ENCODE results near the gene SNX21. TPM values are rescaled to one million over a fixed set of nuclear protein-coding genes. Genes with fewer than 3 reads are reported as not detected.
A peak's percentile ranks its signal among the peaks of the same experiment; 100 is the strongest.

Gene SNX21
- total RNA-seq, 1 experiment from 2014 or later = 11.9 TPM

DNA sequence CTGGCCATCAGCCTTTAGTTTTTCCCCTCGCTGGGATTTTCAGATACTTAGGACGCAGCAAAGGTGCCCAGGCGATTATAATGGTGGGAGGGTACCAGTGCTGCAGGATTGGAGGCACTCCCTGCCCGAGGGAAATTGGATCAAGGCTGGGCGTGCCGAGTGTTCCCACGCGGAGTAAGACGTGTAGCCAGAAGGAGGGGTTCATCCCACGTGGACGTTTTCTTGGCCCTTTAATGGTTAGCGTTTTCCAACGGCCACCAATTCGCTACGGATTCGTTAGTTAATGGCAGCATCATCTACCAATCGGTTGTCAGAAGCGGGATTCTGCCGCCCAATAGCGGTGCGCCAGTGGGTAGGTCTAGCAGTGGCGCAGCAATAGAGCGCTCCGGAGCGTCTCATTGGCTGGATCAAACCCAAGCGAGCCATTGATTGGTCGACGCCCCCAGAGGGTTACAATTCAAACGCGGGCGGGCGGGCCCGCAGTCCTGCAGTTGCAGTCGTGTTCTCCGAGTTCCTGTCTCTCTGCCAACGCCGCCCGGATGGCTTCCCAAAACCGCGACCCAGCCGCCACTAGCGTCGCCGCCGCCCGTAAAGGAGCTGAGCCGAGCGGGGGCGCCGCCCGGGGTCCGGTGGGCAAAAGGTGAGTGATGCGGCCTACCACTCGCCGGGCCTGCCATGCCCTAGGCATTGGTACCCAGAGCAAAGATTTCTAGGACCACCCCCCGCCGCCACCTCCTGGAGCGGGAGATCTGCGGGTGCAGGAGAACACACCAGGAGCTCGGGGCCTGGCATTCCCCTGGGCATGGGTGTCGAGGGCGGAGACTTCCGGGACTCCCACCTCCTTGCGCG is 21.2 kb upstream of the SNX21 start, which contains the start of gene UBE2C:
UBE2C (plus strand) TSS at position 488 of the 849 bp plus-strand sequence; CDS start at position 540, 52 bp downstream.
- Histone ChIP-seq H4K20me1 (ENCODE audit: insufficient read depth) (no peaks in the 10 kb centered on the region), H2AFZ (ENCODE audit: low read depth, low read length, poor library complexity, severe bottlenecking) (no peak within 1 kb of the TSS), H3K9me3 (ENCODE audit: control insufficient read depth in 1 of 2, insufficient read depth in 1 of 2, low read depth in 1 of 2, low read length in 2 of 2) (no peaks in the 10 kb centered on the region), H3K27ac (ENCODE audit: low read depth, low read length) (peak within 1 kb of the TSS; percentile 93), H3K4me1 (ENCODE audit: control insufficient read depth in 1 of 2, insufficient read depth in 2 of 2, low read length in 2 of 2) (peaks cover 21 to 31% of the 10 kb centered on the region in 2 experiments; a peak in 3 of 4 replicates), H3K36me3 (ENCODE audit: control insufficient read depth in 1 of 2, insufficient read depth in 2 of 2, low read length in 2 of 2) (peaks cover 44 to 63% of the 10 kb centered on the region in 2 experiments), H3K79me2 (ENCODE audit: insufficient read depth, low read length) (peaks cover 34% of the 10 kb centered on the region), H3K9ac (ENCODE audit: low read length) (peak within 1 kb of the TSS; percentile 91), H3K4me2 (ENCODE audit: low read length) (peak within 1 kb of the TSS; percentile 86), H3K4me3 (replicated peaks in 1 of 2; ENCODE audit: low read depth in 1 of 2, low read length in 2 of 2) (peak within 1 kb of the TSS; percentile 85 to 100), H3K27me3 (ENCODE audit: insufficient read depth, low read length) (no peaks in the 10 kb centered on the region), H3K9me2 (ENCODE audit: insufficient read depth) (no peaks in the 10 kb centered on the region)
- peak; percentile 97 for ATAC-seq
- intact Hi-C loops (cut with micrococcal nuclease) = loop anchor here (5.0 kb wide), 1 partner anchor 160 kb away; the partner anchor contains the start of gene ZNF335
- TF ChIP-seq, protein P1, sequence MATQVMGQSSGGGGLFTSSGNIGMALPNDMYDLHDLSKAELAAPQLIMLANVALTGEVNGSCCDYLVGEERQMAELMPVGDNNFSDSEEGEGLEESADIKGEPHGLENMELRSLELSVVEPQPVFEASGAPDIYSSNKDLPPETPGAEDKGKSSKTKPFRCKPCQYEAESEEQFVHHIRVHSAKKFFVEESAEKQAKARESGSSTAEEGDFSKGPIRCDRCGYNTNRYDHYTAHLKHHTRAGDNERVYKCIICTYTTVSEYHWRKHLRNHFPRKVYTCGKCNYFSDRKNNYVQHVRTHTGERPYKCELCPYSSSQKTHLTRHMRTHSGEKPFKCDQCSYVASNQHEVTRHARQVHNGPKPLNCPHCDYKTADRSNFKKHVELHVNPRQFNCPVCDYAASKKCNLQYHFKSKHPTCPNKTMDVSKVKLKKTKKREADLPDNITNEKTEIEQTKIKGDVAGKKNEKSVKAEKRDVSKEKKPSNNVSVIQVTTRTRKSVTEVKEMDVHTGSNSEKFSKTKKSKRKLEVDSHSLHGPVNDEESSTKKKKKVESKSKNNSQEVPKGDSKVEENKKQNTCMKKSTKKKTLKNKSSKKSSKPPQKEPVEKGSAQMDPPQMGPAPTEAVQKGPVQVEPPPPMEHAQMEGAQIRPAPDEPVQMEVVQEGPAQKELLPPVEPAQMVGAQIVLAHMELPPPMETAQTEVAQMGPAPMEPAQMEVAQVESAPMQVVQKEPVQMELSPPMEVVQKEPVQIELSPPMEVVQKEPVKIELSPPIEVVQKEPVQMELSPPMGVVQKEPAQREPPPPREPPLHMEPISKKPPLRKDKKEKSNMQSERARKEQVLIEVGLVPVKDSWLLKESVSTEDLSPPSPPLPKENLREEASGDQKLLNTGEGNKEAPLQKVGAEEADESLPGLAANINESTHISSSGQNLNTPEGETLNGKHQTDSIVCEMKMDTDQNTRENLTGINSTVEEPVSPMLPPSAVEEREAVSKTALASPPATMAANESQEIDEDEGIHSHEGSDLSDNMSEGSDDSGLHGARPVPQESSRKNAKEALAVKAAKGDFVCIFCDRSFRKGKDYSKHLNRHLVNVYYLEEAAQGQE (IDR thresholded peaks at IDR 0.05; ENCODE audit: low read depth) = no peak
- TF ChIP-seq SP1 (IDR thresholded peaks at IDR 0.05; ENCODE audit: low read depth) = peak; percentile 99
- no peak for TF ChIP-seq JUND (IDR thresholded peaks at IDR 0.05)
- TF ChIP-seq POLR2AphosphoS5 (IDR thresholded peaks at IDR 0.05; ENCODE audit: low read depth, low read length) = peak; percentile 72
- TF ChIP-seq POLR2A (IDR thresholded peaks at IDR 0.05; ENCODE audit: borderline replicate concordance, extremely low read depth, insufficient read depth, insufficient read length) = peak; percentile 26
- TF ChIP-seq ATF3 (IDR thresholded peaks at IDR 0.05) = no peak
- TF ChIP-seq ZFX (IDR thresholded peaks at IDR 0.05) = peak; percentile 94
- TF ChIP-seq MAX (IDR thresholded peaks at IDR 0.05) = peak; percentile 93
- no peak for TF ChIP-seq EZH2phosphoT487 (IDR thresholded peaks at IDR 0.05; ENCODE audit: borderline replicate concordance)
- TF ChIP-seq SIN3A (IDR thresholded peaks at IDR 0.05; ENCODE audit: low read depth) = peak; percentile 99
- peak; percentile 100 for DNase-seq (ENCODE audit: low read depth, low spot score)
- ChIA-PET CTCF (interaction anchor here (1.2 kb wide), 1 partner anchor 157 kb away, joined by 3 read pairs; no protein-coding TSS in a partner anchor), RAD21 (ENCODE audit: low non-redundant PET in 1 of 2, low total read pairs in 2 of 2, uncharacterized antibody in 2 of 2, unreplicated experiment in 2 of 2) (no interaction called here), POLR2A (no interaction called here)
- no TSS peak for BruUV-seq (replicated peaks)
